DMS114 treated with DMSO at 0.1 percent for 48 hours (cell line): ENCODE measurements around the gene IER5L.
A peak's percentile ranks its signal among the peaks of the same experiment; 100 is the strongest.
"Not testable (repeated sequence)": the region's sequence is repeated elsewhere in the genome, so short reads cannot be mapped to it uniquely, and the experiment has no call there.

Experiments used
- DNase-seq: peaks from one replicate; lab custom pipeline; 2025; ENCODE audit not compliant: unreplicated experiment; lab: John Stamatoyannopoulos, UW

IER5L gene

GRCh38 chr9:129203556-129203909, 25.5 kb upstream of the IER5L start:
- no peak for DNase-seq

GRCh38 chr9:129202613-129203555, 24.8 kb upstream of the IER5L start:
- DNase-seq: peak; percentile 60

GRCh38 chr9:129201866-129202265, 23.8 kb upstream of the IER5L start:
- no peak for DNase-seq

GRCh38 chr9:129201289-129201688, 23.2 kb upstream of the IER5L start:
- no peak for DNase-seq

GRCh38 chr9:129200255-129200654, 22.2 kb upstream of the IER5L start:
- DNase-seq: no peak

- DNase-seq: no peak
Observed at GRCh38 chr9:129199044-129199435, 21.0 kb upstream of the IER5L start.

- DNase-seq: no peak
Observed at GRCh38 chr9:129198319-129199043, 20.4 kb upstream of the IER5L start.

- no peak for DNase-seq
Observed at GRCh38 chr9:129197978-129198318, 19.9 kb upstream of the IER5L start.

- not testable (repeated sequence) for DNase-seq
Observed at GRCh38 chr9:129197045-129197444, 19.0 kb upstream of the IER5L start.

GRCh38 chr9:129195606-129196005, 17.5 kb upstream of the IER5L start:
- DNase-seq: no peak

- DNase-seq: no peak
Observed at GRCh38 chr9:129194221-129194620, 16.2 kb upstream of the IER5L start.

GRCh38 chr9:129193655-129194054, 15.6 kb upstream of the IER5L start:
- DNase-seq: no peak

- DNase-seq: no peak
Observed at GRCh38 chr9:129191234-129191633, 13.2 kb upstream of the IER5L start.

- DNase-seq: not testable (repeated sequence)
Observed at GRCh38 chr9:129189971-129190370, 11.9 kb upstream of the IER5L start.

GRCh38 chr9:129187042-129187441, 9.0 kb upstream of the IER5L start:
- DNase-seq: no peak

- DNase-seq: no peak
Observed at GRCh38 chr9:129185991-129186390, 7.9 kb upstream of the IER5L start.

GRCh38 chr9:129185402-129185801, 7.3 kb upstream of the IER5L start:
- no peak for DNase-seq

- DNase-seq: no peak
Observed at GRCh38 chr9:129184596-129185122, 6.6 kb upstream of the IER5L start.

- no peak for DNase-seq
Observed at GRCh38 chr9:129184219-129184524, 6.1 kb upstream of the IER5L start.

- DNase-seq: no peak
Observed at GRCh38 chr9:129183495-129184218, 5.6 kb upstream of the IER5L start.

- peak; percentile 5 for DNase-seq
Observed at GRCh38 chr9:129182625-129183494, 4.8 kb upstream of the IER5L start.
